ENCODE measurements around the gene SRSF4. TPM values are rescaled to one million over a fixed set of nuclear protein-coding genes. Genes with fewer than 3 reads are reported as not detected.

Gene SRSF4
- total and polyA plus RNA-seq, 9 of the 15 experiments (the other 6 are each of a cell fraction or from before 2014, with no cell fraction given) = 15.9 to 132 (median 82.0) TPM

DNA sequence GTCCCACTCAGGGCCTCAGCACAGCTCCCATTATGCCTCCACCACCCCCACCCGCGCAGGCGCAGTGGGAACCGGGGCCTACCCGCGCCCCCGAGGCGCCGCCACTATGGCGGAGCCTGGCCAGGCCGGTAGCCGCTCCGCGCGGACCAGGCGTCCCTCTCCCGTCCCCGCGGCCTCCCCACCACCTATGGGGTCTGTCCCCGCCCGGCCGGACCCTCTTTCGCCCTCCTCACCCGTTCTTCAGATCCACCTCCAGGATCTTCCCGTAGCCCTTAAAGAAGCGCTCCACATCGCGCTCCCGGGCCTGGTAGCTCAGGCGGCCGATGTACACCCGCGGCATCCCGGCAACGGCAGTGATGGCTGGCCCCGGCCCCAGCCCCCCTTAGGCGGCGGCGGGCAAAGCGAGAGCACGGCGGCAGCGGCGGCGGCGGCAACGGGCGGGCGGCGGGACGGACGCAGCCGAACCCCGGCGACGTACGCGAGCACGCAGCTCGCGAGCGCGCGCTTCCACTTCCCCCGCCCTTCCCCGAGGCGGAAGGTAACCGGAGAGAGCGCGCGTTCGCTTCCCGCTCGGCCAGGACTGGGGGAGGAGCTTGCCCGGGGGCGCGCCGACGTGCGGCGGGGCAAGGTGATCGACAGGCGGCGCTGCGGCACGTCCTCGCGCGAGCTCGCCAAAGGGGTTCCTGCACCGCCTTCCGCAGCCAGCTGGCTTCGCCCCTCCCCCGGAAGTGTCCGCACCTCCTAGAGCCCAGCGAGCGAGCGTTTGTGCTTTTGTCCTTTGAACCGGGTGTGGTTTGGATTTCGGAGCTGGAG is at the start of gene SRSF4 (continued):
- TF ChIP-seq, protein P1, sequence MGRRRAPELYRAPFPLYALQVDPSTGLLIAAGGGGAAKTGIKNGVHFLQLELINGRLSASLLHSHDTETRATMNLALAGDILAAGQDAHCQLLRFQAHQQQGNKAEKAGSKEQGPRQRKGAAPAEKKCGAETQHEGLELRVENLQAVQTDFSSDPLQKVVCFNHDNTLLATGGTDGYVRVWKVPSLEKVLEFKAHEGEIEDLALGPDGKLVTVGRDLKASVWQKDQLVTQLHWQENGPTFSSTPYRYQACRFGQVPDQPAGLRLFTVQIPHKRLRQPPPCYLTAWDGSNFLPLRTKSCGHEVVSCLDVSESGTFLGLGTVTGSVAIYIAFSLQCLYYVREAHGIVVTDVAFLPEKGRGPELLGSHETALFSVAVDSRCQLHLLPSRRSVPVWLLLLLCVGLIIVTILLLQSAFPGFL (CRISPR knock-in tag; IDR thresholded peaks at IDR 0.05) = no peak
- TF ChIP-seq, protein P2, sequence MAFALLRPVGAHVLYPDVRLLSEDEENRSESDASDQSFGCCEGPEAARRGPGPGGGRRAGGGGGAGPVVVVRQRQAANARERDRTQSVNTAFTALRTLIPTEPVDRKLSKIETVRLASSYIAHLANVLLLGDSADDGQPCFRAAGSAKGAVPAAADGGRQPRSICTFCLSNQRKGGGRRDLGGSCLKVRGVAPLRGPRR (CRISPR knock-in tag; IDR thresholded peaks at IDR 0.05) = no peak
- TF ChIP-seq CAMTA2 (CRISPR knock-in tag; conservative IDR thresholded peaks at IDR 0.05) (no peak), ZNF121 (CRISPR knock-in tag; conservative IDR thresholded peaks at IDR 0.05) (0 out of 2 replicates have a peak, but pooled peaks have one; percentile 19), SMARCB1 (IDR thresholded peaks at IDR 0.05; ENCODE audit: insufficient read length, low read depth) (no peak), ZNF224 (CRISPR knock-in tag; IDR thresholded peaks at IDR 0.05) (0 out of 2 replicates have a peak, but pooled peaks have one; percentile 51), ZBTB7A (IDR thresholded peaks at IDR 0.05; ENCODE audit: borderline replicate concordance, control insufficient read depth, low read depth, low read length) (peak; percentile 86; the same call in 1 of the 2 replicates), NCOA2 (IDR thresholded peaks at IDR 0.05; ENCODE audit: partially characterized antibody in 2 of 2) (no peak), ZNF695 (CRISPR knock-in tag; IDR thresholded peaks at IDR 0.05) (no peak), ZNF408 (CRISPR knock-in tag; IDR thresholded peaks at IDR 0.05; ENCODE audit: low read depth) (no peak), GTF2F1 (IDR thresholded peaks at IDR 0.05; ENCODE audit: low read depth, low read length) (peak; percentile 35), ZNF707 (CRISPR knock-in tag; conservative IDR thresholded peaks at IDR 0.05) (no peak; the same call in 1 of the 2 replicates), GATA2 (CRISPR knock-in tag; IDR thresholded peaks at IDR 0.05) (no peak), ZNF668 (CRISPR knock-in tag; IDR thresholded peaks at IDR 0.05) (peak; percentile 79; the same call in 1 of the 2 replicates), ZBED1 (IDR thresholded peaks at IDR 0.05) (peak; percentile 81; the same call in 1 of the 2 replicates), GATAD2A (IDR thresholded peaks at IDR 0.05) (no peak), SMARCC2 (IDR thresholded peaks at IDR 0.05; ENCODE audit: low read depth) (no peak), NR3C1 (CRISPR knock-in tag; IDR thresholded peaks at IDR 0.05) (peak; percentile 73; the same call in 1 of the 2 replicates), ESRRB (CRISPR knock-in tag; IDR thresholded peaks at IDR 0.05; ENCODE audit: borderline replicate concordance) (no peak), FOXA3 (CRISPR knock-in tag; conservative IDR thresholded peaks at IDR 0.05 in 1 of 2, IDR thresholded peaks at IDR 0.05 in 1 of 2) (peak in 1 of 2 experiments; percentile 90; a peak in 2 of 4 replicates)
- TF ChIP-seq, protein P3, sequence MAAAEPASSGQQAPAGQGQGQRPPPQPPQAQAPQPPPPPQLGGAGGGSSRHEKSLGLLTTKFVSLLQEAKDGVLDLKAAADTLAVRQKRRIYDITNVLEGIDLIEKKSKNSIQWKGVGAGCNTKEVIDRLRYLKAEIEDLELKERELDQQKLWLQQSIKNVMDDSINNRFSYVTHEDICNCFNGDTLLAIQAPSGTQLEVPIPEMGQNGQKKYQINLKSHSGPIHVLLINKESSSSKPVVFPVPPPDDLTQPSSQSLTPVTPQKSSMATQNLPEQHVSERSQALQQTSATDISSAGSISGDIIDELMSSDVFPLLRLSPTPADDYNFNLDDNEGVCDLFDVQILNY (CRISPR knock-in tag; IDR thresholded peaks at IDR 0.05) = peak; percentile 14; the same call in 1 of the 2 replicates
- TF ChIP-seq, protein P4, sequence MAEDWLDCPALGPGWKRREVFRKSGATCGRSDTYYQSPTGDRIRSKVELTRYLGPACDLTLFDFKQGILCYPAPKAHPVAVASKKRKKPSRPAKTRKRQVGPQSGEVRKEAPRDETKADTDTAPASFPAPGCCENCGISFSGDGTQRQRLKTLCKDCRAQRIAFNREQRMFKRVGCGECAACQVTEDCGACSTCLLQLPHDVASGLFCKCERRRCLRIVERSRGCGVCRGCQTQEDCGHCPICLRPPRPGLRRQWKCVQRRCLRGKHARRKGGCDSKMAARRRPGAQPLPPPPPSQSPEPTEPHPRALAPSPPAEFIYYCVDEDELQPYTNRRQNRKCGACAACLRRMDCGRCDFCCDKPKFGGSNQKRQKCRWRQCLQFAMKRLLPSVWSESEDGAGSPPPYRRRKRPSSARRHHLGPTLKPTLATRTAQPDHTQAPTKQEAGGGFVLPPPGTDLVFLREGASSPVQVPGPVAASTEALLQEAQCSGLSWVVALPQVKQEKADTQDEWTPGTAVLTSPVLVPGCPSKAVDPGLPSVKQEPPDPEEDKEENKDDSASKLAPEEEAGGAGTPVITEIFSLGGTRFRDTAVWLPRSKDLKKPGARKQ (CRISPR knock-in tag; IDR thresholded peaks at IDR 0.05) = no peak

Data from K562 (cell line).